GM23248 (cell line): ENCODE measurements around the gene NFE2. TPM values are rescaled to one million over a fixed set of nuclear protein-coding genes. Genes with fewer than 3 reads are reported as not detected.

Experiments
- DNase-seq: peaks from one replicate; pipeline ENCODE4 v3.0.0-alpha.2; 2015
- H2AFZ ChIP-seq: fragments of 200-600 bp; sonication (generic); 2 replicates; pipeline ENCODE4 v1.6.1; 2016; ENCODE audit warnings: antibody characterized with exemption
- H3F3A ChIP-seq: fragments of 200-600 bp; sonication (generic); 2 replicates; pipeline ENCODE4 v1.6.1; 2016; ENCODE audit warnings: mild to moderate bottlenecking, antibody characterized with exemption, mixed run types; ENCODE audit not compliant: insufficient read depth
- H3K27ac ChIP-seq: fragments of 200-600 bp; sonication (generic); 2 replicates; pipeline ENCODE4 v1.5.1; 2016; ENCODE audit warnings: mild to moderate bottlenecking
- H3K27me3 ChIP-seq: fragments of 200-600 bp; sonication (generic); replicated peaks from 2 replicates; pipeline ENCODE4 v1.6.1; 2016; ENCODE audit warnings: mild to moderate bottlenecking; ENCODE audit not compliant: insufficient read depth
- H3K36me3 ChIP-seq: fragments of 200-600 bp; sonication (generic); 2 replicates; pipeline ENCODE4 v1.6.1; 2016; ENCODE audit warnings: low read depth, mild to moderate bottlenecking
- H3K4me1 ChIP-seq: fragments of 200-600 bp; sonication (generic); 2 replicates; pipeline ENCODE4 v1.6.1; 2016; ENCODE audit warnings: mild to moderate bottlenecking; ENCODE audit not compliant: insufficient read depth
- H3K4me2 ChIP-seq: fragments of 200-600 bp; sonication (generic); one replicate; pipeline ENCODE4 v1.6.1; 2016; ENCODE audit warnings: mild to moderate bottlenecking; ENCODE audit not compliant: unreplicated experiment
- H3K4me3 ChIP-seq: fragments of 200-600 bp; sonication (generic); 2 replicates; pipeline ENCODE4 v1.5.1; 2016; ENCODE audit warnings: mild to moderate bottlenecking
- H3K79me2 ChIP-seq: fragments of 200-600 bp; sonication (generic); 2 replicates; pipeline ENCODE4 v1.6.1; 2016; ENCODE audit warnings: mild to moderate bottlenecking; ENCODE audit not compliant: insufficient read depth
- H3K9ac ChIP-seq: fragments of 200-600 bp; sonication (generic); 2 replicates; pipeline ENCODE4 v1.6.1; 2016; ENCODE audit warnings: mild to moderate bottlenecking
- H3K9me2 ChIP-seq: fragments of 200-600 bp; sonication (generic); 2 replicates; pipeline ENCODE4 v1.6.1; 2016; ENCODE audit warnings: mixed run types, mild to moderate bottlenecking, moderate library complexity; ENCODE audit not compliant: insufficient read depth
- H3K9me3 ChIP-seq: fragments of 200-600 bp; sonication (generic); one replicate; pipeline ENCODE4 v1.6.1; 2017; ENCODE audit warnings: low read depth
- H4K20me1 ChIP-seq: fragments of 200-600 bp; sonication (generic); 2 replicates; pipeline ENCODE4 v1.6.0; 2016; ENCODE audit not compliant: insufficient read depth
- EZH2 ChIP-seq: fragments of 200-600 bp; sonication (generic); IDR thresholded peaks from 2 replicates; pipeline ENCODE4 v1.6.1; 2018; ENCODE audit warnings: antibody characterized with exemption, mild to moderate bottlenecking; ENCODE audit not compliant: insufficient read depth, poor library complexity, severe bottlenecking
- EZH2phosphoT487 ChIP-seq: fragments of 200-600 bp; sonication (generic); IDR thresholded peaks from 2 replicates; pipeline ENCODE4 v1.6.1; 2018; ENCODE audit warnings: antibody characterized with exemption, moderate library complexity, mild to moderate bottlenecking, low read depth; ENCODE audit not compliant: insufficient read depth
- WGBS, 2 experiments: methylation state at CpG; one replicate each; pipeline ENCODE4 v1.1.6; 2015 to 2017; ENCODE audit warnings: low lambda C conversion rate in 2 of 2, low coverage in 1 of 2; ENCODE audit errors: missing lambda C conversion rate in 2 of 2; 5-methylcytosine and 5-hydroxymethylcytosine counted together
- in situ Hi-C: fragments of 300-500 bp; cut with MboI; formaldehyde crosslinking; loops from 2 replicates; pipeline ENCODE4 v1.15.0; 2020
- polyA plus RNA-seq: library from polyadenylated mRNA; unstranded; fragments of >200 nt; fragmentation: Nextera tagmentation; extraction: Ambion mirVana; gene quantifications from 2 replicates; pipeline ENCODE4 v1.2.1, GENCODE V29; 2016
- total RNA-seq: library from RNA; depleted of rRNA; stranded (reverse); fragments of >200 nt; shearing (Covaris generic); gene quantifications from 2 replicates; pipeline ENCODE4 v1.2.3, GENCODE V29; 2014; rRNA removed

The NFE2 gene
- total RNA-seq (not detected in 2 replicates), polyA plus RNA-seq (0.46 TPM in 1 of 2 replicates, not detected in the other)

GRCh38 chr12:54300732-54301427 lies at the start of gene NFE2:
TSS of gene NFE2 (minus strand) at chr12:54301015. CDS start at chr12:54295248, 5,767 bp downstream.
- Histone ChIP-seq H3K27me3 (no peaks in the 10 kb centered on the region), H3K4me3 (peak within 1 kb of the TSS; percentile 55), H3K9ac (peak within 1 kb of the TSS; percentile 23; the same call in 1 of the 2 replicates), H3K36me3 (no peaks in the 10 kb centered on the region), H2AFZ (peak within 1 kb of the TSS; percentile 61), H3K4me2 (peak within 1 kb of the TSS; percentile 74), H3F3A (no peaks in the 10 kb centered on the region), H4K20me1 (no peaks in the 10 kb centered on the region), H3K9me2 (no peaks in the 10 kb centered on the region), H3K4me1 (peaks cover 23% of the 10 kb centered on the region), H3K9me3 (no peaks in the 10 kb centered on the region), H3K79me2 (no peaks in the 10 kb centered on the region), H3K27ac (no peak within 1 kb of the TSS)
- TF ChIP-seq EZH2: no peak
- no peak for TF ChIP-seq EZH2phosphoT487
- WGBS, 2 experiments: 14 to 19% methylated on average over 25 to 26 of the region's 26 CpGs
- DNase-seq: peak; percentile 83
- in situ Hi-C loops: no loop called here

DNA sequence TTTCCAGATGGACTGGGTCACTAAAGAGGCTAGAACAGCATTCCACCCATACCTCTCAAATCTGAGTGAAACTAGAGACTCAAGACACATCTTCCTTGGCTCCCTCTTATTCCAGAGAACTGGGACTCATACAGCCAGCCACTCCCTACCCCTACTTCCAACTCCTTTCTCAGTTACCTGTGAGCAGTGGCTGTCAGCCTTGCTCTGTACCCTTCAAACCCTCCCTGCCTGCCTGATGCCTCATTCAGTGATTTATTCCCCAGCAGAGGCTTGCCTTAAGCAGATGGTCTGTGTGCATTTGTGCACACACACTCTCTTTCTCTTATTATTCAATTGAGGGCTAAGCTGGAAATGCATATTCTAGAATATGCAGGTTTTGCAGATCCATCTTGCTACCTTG lies 48.9 kb upstream of the NFE2 start:
- DNase-seq: no peak
- Histone ChIP-seq H3K9ac (no peak overlapping the region), H3K4me2 (no peak overlapping the region), H3K27me3 (no peaks in the 10 kb centered on the region), H3K4me1 (peaks cover 22% of the 10 kb centered on the region), H3F3A (peaks cover 48% of the 10 kb centered on the region; the same call in 1 of the 2 replicates), H3K9me3 (no peaks in the 10 kb centered on the region), H3K27ac (no peak overlapping the region), H3K4me3 (no peak overlapping the region), H2AFZ (no peak overlapping the region), H4K20me1 (no peaks in the 10 kb centered on the region), H3K79me2 (0 out of 2 replicates have a peak, but pooled peaks cover 4% of the 10 kb centered on the region), H3K9me2 (no peaks in the 10 kb centered on the region), H3K36me3 (peaks cover 41% of the 10 kb centered on the region; the same call in 1 of the 2 replicates)
- in situ Hi-C loops: no loop called here
- no peak for TF ChIP-seq EZH2phosphoT487
- TF ChIP-seq EZH2: no peak

DNA sequence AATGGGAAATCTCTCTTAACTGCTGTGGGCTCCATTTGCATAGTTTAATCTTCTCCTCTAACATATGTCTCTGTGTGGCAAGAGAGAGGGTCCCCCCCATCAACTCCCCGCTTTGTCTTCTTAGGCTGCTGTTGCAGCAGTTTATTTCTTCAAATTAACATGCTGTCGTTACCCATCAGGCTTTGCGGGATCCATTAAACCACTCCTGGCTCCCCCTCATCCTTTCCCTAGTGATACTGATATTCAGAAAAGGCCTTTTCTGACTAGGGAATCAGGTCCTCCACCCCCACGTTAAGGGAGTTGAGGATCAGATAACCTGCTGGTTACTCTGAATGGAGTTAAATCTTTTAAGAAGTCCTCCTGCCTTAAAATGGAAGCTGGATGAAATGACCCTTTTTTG lies 48.2 kb upstream of the NFE2 start:
- Histone ChIP-seq H3K4me1 (peaks cover 22% of the 10 kb centered on the region), H3K36me3 (peaks cover 47% of the 10 kb centered on the region; the same call in 1 of the 2 replicates), H3K9ac (no peak overlapping the region), H3K9me2 (no peaks in the 10 kb centered on the region), H3K79me2 (0 out of 2 replicates have a peak, but pooled peaks cover 5% of the 10 kb centered on the region), H3K27me3 (no peaks in the 10 kb centered on the region), H3F3A (peaks cover 48% of the 10 kb centered on the region; the same call in 1 of the 2 replicates), H3K27ac (no peak overlapping the region), H4K20me1 (no peaks in the 10 kb centered on the region), H3K4me3 (no peak overlapping the region), H3K9me3 (no peaks in the 10 kb centered on the region), H2AFZ (no peak overlapping the region), H3K4me2 (no peak overlapping the region)
- no peak for TF ChIP-seq EZH2phosphoT487
- no peak for TF ChIP-seq EZH2
- 77 to 85% methylated on average over 4 of the region's 4 CpGs for WGBS, 2 experiments
- DNase-seq: no peak
- in situ Hi-C loops: no loop called here

GRCh38 chr12:54341378-54342300 lies 40.8 kb upstream of the NFE2 start:
- peaks cover 71% of the 10 kb centered on the region for H3K79me2 ChIP-seq
- H3K9ac ChIP-seq: no peak overlapping the region
- no peak overlapping the region for H3K4me3 ChIP-seq
- H3K27ac ChIP-seq: no peak overlapping the region
- no peak overlapping the region for H2AFZ ChIP-seq
- no peaks in the 10 kb centered on the region for H3K9me2 ChIP-seq
- no peak for DNase-seq
- H4K20me1 ChIP-seq: peaks cover 12% of the 10 kb centered on the region; the same call in 1 of the 2 replicates
- no peaks in the 10 kb centered on the region for H3K9me3 ChIP-seq
- H3K4me1 ChIP-seq: peaks cover 18% of the 10 kb centered on the region
- H3F3A ChIP-seq: peaks cover 28% of the 10 kb centered on the region
- peaks cover 30% of the 10 kb centered on the region for H3K36me3 ChIP-seq
- H3K27me3 ChIP-seq: no peaks in the 10 kb centered on the region
- WGBS, 2 experiments: 85 to 90% methylated on average over 9 of the region's 9 CpGs
- TF ChIP-seq EZH2phosphoT487: no peak
- no peak for TF ChIP-seq EZH2
- in situ Hi-C loops: no loop called here
- no peak overlapping the region for H3K4me2 ChIP-seq
